ENCODE data around the gene KLHL30. TPM values are rescaled to one million over a fixed set of nuclear protein-coding genes. Genes with fewer than 3 reads are reported as not detected.

KLHL30 gene
- total RNA-seq, 2 donors from 2014 or later = 9.6 to 10.7 TPM

GRCh38 chr2:238140040-238140439 lies 1.6 kb downstream of the KLHL30 start:
- intact Hi-C loops (cut with DNase I) = no loop called here

GRCh38 chr2:238140721-238141540 lies 2.5 kb downstream of the KLHL30 start:
- intact Hi-C loops (cut with DNase I) = no loop called here
- DNase-seq (ENCODE audit: low spot score) = no peak

More at GRCh38 chr2:238140040-238140439, 1.6 kb downstream of the KLHL30 start:
- no peak for DNase-seq (ENCODE audit: low spot score)

DNA sequence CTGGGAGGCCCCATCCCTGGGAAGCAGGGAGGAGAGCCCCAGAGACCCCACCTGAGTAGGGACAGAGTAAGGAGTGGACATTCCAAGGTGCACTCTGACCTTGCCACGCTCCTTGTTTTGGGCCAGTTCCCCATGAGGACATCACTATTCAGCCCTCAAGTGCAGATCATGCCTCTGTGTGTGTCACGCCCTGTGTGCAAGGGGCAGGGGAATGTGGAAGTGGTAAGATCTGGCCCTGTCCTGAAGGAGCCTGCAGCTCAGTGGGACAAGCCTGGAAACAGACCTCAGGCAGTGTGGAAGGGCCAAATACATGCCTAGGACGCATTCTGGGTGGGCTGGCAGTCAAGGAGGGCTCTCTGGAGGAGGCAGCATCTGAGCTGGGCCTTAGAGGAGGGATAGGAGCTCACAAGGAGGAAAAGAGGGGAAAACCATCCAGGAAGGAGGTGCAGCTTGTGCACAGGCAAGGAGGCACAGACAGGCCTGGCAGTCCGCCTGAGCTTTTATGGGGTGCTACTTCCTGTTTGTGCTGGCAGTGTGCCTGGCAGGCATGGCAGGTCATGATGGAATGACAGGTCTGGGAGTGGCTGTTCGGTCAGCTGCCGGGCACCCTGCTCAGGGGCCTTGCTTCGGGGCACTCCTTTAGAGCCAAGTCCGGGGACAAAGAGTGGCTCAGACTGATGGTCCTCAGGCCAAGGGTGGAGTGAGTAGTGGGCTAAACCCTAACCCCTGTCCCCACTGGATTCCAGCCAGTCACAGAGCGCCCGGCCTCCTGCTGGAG lies 3.3 kb downstream of the KLHL30 start:
- intact Hi-C loops (cut with DNase I) = no loop called here

GRCh38 chr2:238142382-238143205 lies 4.1 kb downstream of the KLHL30 start:
- no peak for DNase-seq (ENCODE audit: low spot score)
- intact Hi-C loops (cut with DNase I) = no loop called here

More for the DNA sequence above, 3.3 kb downstream of the KLHL30 start:
- DNase-seq (ENCODE audit: low spot score) = no peak

- intact Hi-C loops (cut with DNase I) = no loop called here
These were observed 4.9 kb downstream of the KLHL30 start for GRCh38 chr2:238143239-238143951.

GRCh38 chr2:238144262-238144661 lies 5.8 kb downstream of the KLHL30 start:
- no peak for DNase-seq (ENCODE audit: low spot score)
- intact Hi-C loops (cut with DNase I) = no loop called here

More at GRCh38 chr2:238143239-238143951, 4.9 kb downstream of the KLHL30 start:
- DNase-seq (ENCODE audit: low spot score) = no peak

DNA sequence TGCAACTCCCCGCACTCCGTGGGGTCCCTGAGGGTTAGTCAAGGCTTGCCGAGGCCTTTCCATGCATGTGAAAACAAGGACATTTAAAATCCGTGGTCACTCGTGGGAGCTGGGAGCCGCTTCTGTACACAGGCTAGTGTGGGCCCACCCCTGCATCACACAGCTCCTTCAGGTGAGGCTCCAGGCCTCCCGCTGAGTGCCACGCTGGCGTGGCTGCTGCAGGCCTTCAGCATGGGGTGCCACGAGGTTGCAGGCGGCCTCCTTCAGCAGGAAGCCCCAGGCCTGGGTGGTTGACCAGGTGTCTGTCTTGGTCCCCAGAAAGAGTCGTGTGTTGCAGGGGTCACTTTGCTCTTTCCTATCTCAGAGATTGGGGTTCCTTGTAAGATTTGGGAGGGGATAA lies 6.6 kb downstream of the KLHL30 start:
- intact Hi-C loops (cut with DNase I) = no loop called here
- no peak for DNase-seq (ENCODE audit: low spot score)

DNA sequence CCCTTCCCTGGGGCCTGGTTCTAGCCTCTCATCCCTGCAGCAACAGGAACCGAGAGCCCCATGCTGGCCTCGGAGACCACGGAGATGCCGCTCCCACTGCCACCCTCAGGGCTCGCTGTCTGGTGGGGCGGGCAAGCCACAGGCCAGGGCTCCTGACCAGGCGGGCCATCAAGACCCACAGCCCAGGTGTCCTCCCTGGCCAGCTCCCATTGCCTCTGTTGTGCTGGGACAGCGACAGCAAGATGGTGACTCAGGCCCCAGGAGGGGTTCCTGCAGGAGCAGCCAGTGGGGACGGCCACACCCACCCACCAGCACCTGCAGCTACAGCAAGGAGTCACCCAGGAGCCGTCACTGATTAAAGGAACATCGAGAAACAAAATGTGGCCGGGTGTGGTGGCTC lies 7.4 kb downstream of the KLHL30 start:
- no peak for DNase-seq (ENCODE audit: low spot score)
- intact Hi-C loops (cut with DNase I) = no loop called here

DNA sequence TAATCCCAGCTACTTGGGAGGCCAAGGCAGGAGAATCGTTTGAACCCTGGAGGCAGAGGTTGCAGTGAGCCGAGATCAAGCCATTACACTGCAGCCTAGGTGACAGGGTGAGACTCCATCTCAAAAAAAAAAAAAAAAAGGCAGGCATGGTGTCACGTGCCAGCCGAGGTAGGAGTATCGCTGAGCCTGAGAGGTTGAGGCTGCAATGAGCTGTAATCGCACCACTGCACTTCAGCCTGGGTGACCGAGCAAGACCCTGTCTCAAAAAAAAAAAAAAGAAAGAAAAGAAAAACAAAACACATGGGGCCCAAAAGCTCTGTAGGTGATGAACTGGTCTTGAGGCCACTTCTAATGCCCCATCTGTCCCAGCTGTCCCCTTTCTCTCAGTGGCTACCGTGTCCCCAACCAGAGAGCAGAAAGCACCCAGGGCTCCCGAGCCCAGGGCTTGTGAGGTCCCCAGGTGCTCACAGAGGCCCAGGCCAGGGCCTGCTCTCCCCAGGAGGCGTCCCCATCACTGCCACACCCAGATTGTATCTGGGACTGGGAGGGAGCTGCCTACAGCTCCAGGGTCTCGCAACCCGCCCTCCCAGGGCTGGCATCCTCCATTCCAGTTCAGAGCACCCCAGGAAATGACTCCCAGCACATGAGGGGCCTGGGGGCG lies 8.5 kb downstream of the KLHL30 start:
- DNase-seq (ENCODE audit: low spot score) = no peak
- intact Hi-C loops (cut with DNase I) = no loop called here

DNA sequence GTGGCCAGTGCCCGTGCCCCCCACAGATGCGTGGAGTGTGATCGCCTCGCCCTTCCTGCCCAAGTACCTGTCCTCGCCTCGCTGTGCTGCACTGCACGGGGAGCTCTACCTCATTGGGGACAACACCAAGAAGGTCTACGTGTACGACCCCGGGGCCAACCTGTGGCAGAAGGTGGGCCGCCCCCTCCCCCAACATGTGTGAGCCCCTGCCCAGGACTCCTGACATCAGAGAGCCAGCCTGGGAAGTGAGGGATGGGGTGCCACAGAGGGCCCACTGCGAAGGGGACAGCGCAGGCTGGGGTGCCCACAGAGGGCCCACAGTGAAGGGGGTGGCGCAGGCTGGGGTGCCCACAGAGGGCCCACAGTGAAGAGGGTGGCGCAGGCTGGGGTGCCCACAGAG lies 10.5 kb downstream of the KLHL30 start:
- intact Hi-C loops (cut with DNase I) = no loop called here
- no peak for DNase-seq (ENCODE audit: low spot score)

DNA sequence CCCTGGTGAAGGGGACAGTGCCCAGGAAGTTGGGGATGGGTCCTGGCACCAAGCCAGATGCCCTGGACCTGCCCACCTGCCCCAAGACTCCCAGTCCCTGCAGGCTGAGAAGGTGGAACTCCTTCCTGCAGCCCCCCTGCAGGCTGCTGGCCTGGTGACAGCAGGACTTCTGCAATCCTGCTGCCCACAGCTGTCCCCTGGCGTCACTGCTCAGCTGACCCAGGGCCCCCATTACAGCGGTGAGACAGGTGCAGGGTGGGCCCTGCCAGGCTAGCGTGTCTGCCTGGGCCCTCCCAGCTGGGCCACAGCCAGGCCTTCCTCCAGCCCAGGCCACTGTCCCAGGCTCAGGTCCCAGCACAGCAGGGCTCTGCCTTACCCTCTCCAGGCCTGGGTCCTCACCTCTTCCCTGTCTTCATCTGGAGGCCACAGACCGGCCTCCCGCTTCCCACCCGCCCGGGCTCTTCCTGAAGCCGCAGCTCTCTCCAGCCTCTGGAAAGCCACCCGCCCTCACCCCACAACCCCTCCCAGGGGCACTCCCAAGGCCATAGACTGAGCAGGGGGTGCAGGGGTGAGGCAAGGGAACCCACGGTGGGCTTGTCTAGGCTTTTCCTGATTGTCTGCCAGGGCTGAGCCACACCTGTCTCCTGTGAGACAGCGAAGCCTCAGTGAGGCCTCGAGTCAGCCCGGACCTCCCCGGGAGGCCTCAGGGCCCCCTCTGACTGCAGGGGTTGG lies 11.5 kb downstream of the KLHL30 start:
- intact Hi-C loops (cut with DNase I) = loop anchor here in 1 of 2 donors (5.0 kb wide), 1 partner anchor 1808 kb away; no protein-coding TSS in a partner anchor
- DNase-seq (ENCODE audit: low spot score) = no peak

DNA sequence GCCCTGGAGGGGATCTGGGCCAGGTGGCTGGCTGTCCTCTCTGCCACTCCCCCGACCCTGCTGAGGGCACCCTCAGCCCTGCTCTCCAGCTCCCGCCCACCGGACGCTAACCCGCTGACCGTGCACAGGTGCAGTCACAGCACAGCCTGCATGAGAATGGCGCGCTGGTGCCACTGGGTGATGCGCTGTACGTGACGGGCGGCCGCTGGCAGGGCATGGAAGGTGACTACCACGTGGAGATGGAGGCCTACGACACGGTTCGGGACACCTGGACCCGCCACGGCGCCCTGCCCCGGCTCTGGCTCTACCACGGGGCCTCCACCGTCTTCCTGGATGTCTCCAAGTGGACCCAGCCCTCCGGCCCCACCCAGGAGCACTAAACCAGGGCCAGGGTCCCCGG lies 12.2 kb downstream of the KLHL30 start:
- intact Hi-C loops (cut with DNase I) = loop anchor here in 1 of 2 donors (5.0 kb wide), 1 partner anchor 1808 kb away; no protein-coding TSS in a partner anchor
- no peak for DNase-seq (ENCODE audit: low spot score)

- intact Hi-C loops (cut with DNase I) = loop anchor here in 1 of 2 donors (5.0 kb wide), 1 partner anchor 1809 kb away; no protein-coding TSS in a partner anchor
These were observed 12.7 kb downstream of the KLHL30 start for GRCh38 chr2:238151205-238151604.

DNA sequence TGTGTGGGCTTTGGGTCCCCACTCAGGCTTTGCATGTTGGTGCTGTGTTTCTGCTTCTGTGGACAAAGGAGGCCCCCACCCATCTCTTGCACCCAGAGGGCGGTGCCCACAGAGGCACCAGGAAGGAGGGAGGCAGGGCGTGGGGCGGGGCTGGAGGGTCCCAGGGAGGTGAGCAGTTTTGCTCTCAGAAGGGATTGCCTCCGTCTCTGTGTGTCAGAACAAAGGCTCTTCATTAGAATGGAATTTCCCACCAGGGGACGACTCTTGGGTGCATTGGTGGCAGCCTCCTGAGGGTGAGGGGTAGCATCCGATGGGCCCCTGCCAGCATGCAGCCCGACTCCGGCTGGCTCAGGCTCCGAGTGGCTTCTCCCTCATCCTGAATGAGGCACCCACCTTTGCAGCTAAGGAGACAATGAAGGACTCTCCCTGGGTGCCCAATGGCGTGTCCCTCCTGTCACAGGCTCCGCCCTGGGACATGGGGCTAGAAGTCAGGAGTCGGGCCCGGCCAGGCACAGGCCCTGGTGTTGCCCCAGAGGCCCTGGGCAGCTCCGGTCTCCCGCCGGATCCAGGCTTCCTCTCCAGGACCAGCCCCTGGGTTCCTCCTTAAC lies 13.3 kb downstream of the KLHL30 start:
- intact Hi-C loops (cut with DNase I) = loop anchor here in 1 of 2 donors (5.0 kb wide), 1 partner anchor 1809 kb away; no protein-coding TSS in a partner anchor
- no peak for DNase-seq (ENCODE audit: low spot score)

More at GRCh38 chr2:238151205-238151604, 12.7 kb downstream of the KLHL30 start:
- DNase-seq (ENCODE audit: low spot score) = no peak

- intact Hi-C loops (cut with DNase I) = loop anchor here in 1 of 2 donors (5.0 kb wide), 1 partner anchor 1811 kb away; no protein-coding TSS in a partner anchor
These were observed 14.6 kb downstream of the KLHL30 start for GRCh38 chr2:238152771-238153688.

DNA sequence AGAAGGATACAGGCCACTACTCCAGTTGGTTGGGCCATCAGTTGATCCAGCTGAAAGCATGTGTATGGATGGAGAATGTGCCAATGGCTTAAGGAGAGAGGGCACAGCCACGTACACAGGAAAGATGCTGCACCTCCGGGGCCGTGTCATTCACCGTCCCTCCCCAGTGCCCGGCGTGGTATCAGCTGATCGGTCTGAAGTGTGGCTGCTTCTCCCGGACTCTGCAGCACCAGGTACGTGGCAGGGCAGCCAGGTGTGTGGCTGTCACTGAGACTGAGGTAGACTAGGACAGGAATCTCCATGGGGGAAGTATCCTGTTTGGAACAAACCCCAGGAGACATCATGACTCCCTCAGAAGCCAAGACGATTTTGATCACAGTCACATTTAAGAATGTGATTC lies 16.1 kb downstream of the KLHL30 start:
- intact Hi-C loops (cut with DNase I) = loop anchor here in 1 of 2 donors (5.0 kb wide), 1 partner anchor 1812 kb away; no protein-coding TSS in a partner anchor
- DNase-seq (ENCODE audit: low spot score) = no peak

More at GRCh38 chr2:238152771-238153688, 14.6 kb downstream of the KLHL30 start:
- DNase-seq (ENCODE audit: low spot score) = no peak

All from posterior vena cava (tissue), 2 donors.